HFFc6 (cell line): ENCODE data around the gene ACOT12. TPM values are rescaled to one million over a fixed set of nuclear protein-coding genes. Genes with fewer than 3 reads are reported as not detected.

ENCODE experiments used
- DNase-seq: peaks from one replicate; pipeline ENCODE4 v3.0.0-alpha.2; 2018
- H3K27ac Mint-ChIP-seq: 2 replicates; pipeline ENCODE4 v1.8.0; 2020; ENCODE audit warnings: mild to moderate bottlenecking, mixed read lengths
- H3K27me3 Mint-ChIP-seq: 2 replicates; pipeline ENCODE4 v1.8.0; 2021; ENCODE audit warnings: mild to moderate bottlenecking, moderate library complexity, mixed read lengths; ENCODE audit not compliant: insufficient read depth
- H3K36me3 Mint-ChIP-seq: 2 replicates; pipeline ENCODE4 v1.8.0; 2021; ENCODE audit warnings: low read depth, mixed read lengths
- H3K4me1 Mint-ChIP-seq: 2 replicates; pipeline ENCODE4 v1.8.0; 2020; ENCODE audit warnings: low read depth, mixed read lengths
- H3K4me3 Mint-ChIP-seq: 2 replicates; pipeline ENCODE4 v1.8.0; 2020; ENCODE audit warnings: mild to moderate bottlenecking, moderate library complexity, mixed read lengths
- H3K9me3 Mint-ChIP-seq: 2 replicates; pipeline ENCODE4 v1.8.0; 2020; ENCODE audit warnings: mild to moderate bottlenecking, mixed read lengths
- CTCF ChIP-seq: fragments of 200-600 bp; sonication (generic); IDR thresholded peaks from 2 replicates; pipeline ENCODE4 v1.5.0; 2021; ENCODE audit warnings: antibody characterized with exemption, mild to moderate bottlenecking
- total RNA-seq, 6 experiments: library from RNA; stranded (reverse); fragmentation: NEBNext Ultra II Directional; extraction: Animal tissue kit (Norgen Biotek cat#: 25700); gene quantifications; 2 replicates in 1 of 6; 3 replicates in 5 of 6; pipeline ENCODE4 v1.2.3, GENCODE V29; 2021

The ACOT12 gene
- total RNA-seq, 6 experiments from 2014 or later, result not detected

- H3K4me1 Mint-ChIP-seq, result no peaks in the 10 kb centered on the region
- no peaks in the 10 kb centered on the region; the same call in 1 of the 2 replicates for H3K36me3 Mint-ChIP-seq
- H3K27ac Mint-ChIP-seq, result no peak overlapping the region
- TF ChIP-seq CTCF, result no peak
- DNase-seq, result no peak
- H3K4me3 Mint-ChIP-seq, result no peak overlapping the region
- peaks cover 5% of the 10 kb centered on the region; the same call in 1 of the 2 replicates for H3K27me3 Mint-ChIP-seq
- no peaks in the 10 kb centered on the region for H3K9me3 Mint-ChIP-seq
These were observed 59.5 kb downstream of the ACOT12 start for GRCh38 chr5:81334304-81335061.

GRCh38 chr5:81326554-81326953, 67.4 kb downstream of the ACOT12 start:
- Mint-ChIP-seq H3K4me3 (no peak overlapping the region), H3K36me3 (no peaks in the 10 kb centered on the region), H3K27ac (no peak overlapping the region), H3K27me3 (no peaks in the 10 kb centered on the region; the same call in none of the 2 replicates), H3K4me1 (no peaks in the 10 kb centered on the region), H3K9me3 (no peaks in the 10 kb centered on the region)
- DNase-seq, result no peak
- no peak for TF ChIP-seq CTCF

- Mint-ChIP-seq H3K9me3 (no peaks in the 10 kb centered on the region), H3K4me1 (peaks cover 19% of the 10 kb centered on the region), H3K4me3 (no peak overlapping the region), H3K27ac (no peak overlapping the region), H3K36me3 (peaks cover 33% of the 10 kb centered on the region), H3K27me3 (no peaks in the 10 kb centered on the region; the same call in 1 of the 2 replicates)
- TF ChIP-seq CTCF, result no peak
- no peak for DNase-seq
These were observed 76.4 kb downstream of the ACOT12 start for GRCh38 chr5:81317536-81317935.

GRCh38 chr5:81316571-81316970, 77.4 kb downstream of the ACOT12 start:
- Mint-ChIP-seq H3K9me3 (no peaks in the 10 kb centered on the region), H3K4me1 (peaks cover 19% of the 10 kb centered on the region), H3K27me3 (no peaks in the 10 kb centered on the region; the same call in 1 of the 2 replicates), H3K27ac (no peak overlapping the region), H3K4me3 (no peak overlapping the region), H3K36me3 (peaks cover 37% of the 10 kb centered on the region)
- no peak for DNase-seq
- TF ChIP-seq CTCF, result no peak

GRCh38 chr5:81315830-81316229, 78.1 kb downstream of the ACOT12 start:
- Mint-ChIP-seq H3K27me3 (no peaks in the 10 kb centered on the region; the same call in 1 of the 2 replicates), H3K4me1 (peaks cover 19% of the 10 kb centered on the region), H3K4me3 (no peak overlapping the region), H3K36me3 (peaks cover 41% of the 10 kb centered on the region), H3K9me3 (no peaks in the 10 kb centered on the region), H3K27ac (peak overlapping the region; percentile 57)
- no peak for TF ChIP-seq CTCF
- no peak for DNase-seq
